ENCODE measurements around the gene ROPN1L.

GRCh38 chr5:10481241-10481935 is 39.7 kb downstream of the ROPN1L start:
- TF ChIP-seq CTCF (IDR thresholded peaks at IDR 0.05): no peak
- TF ChIP-seq EZH2 (IDR thresholded peaks at IDR 0.05; ENCODE audit: borderline replicate concordance, insufficient read depth, low read depth, low read length, poor library complexity, severe bottlenecking): no peak
